GM18868 (cell line): ENCODE results near the gene KCND1.
A peak's percentile ranks its signal among the peaks of the same experiment; 100 is the strongest.

Experiments used
- ATAC-seq: cut with Tn5 transposase; IDR thresholded peaks from one replicate; pipeline ENCODE4 v1.9.1; 2021; ENCODE audit warnings: mild to moderate bottlenecking, moderate library complexity; ENCODE audit not compliant: unreplicated experiment

Gene KCND1

DNA sequence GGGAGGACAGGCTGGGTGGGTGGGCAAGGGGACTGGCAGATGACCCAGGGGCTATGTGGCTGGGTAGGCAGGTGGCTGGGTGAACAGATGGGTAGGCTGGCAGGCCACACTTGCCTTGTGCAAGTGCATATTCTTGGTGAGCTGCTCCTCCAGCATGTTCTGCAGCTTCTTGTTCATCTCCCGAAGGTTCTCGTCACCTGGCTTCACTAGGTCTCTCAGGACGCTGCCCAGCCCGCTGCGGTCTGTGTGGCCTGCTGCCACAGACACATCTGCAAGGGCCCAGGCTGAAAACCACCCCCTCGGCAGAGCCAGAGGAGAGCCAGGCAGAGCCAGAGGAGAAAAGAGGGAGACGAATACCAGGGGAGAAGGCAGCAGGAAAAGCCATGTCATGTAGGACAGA is 3.4 kb upstream of the KCND1 start:
- no peak for ATAC-seq

DNA sequence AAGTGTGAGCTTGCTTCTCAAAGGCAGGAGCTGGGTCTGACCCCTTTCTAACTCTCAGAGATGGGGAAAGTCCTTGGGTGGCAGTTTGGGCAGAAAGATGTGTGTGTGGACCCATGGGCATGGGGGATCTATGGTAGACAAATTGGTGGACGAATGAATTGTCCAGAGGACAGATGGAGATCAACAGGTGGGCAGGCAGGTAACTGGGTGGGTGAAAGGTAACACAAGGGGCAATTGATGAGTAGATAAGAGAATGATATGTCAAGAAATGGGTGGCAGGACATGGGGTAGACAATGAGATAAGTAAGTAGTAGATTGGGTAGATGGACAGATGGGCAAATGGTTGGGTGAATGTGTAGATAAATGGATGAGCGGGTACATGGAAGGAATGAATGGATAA is 2.9 kb upstream of the KCND1 start:
- ATAC-seq = no peak

DNA sequence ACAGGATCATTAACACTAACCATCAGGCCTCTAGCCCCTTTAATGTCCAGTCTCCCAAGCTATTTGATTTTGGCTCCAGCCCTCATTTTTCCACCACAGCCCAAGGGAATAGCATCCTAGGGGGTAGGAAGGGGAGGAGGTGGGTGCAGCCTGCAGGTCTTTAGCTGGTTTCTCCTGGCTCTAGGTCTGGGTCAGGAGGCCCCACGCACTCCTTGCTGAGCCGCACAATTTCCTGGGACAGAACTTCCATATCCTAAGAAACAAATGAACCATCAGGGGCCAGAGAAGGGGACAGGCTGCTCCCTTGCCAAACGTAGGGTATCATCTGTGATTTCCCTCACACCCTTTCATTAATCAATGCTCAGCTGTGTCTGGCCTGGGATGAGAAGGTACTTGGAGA is 2.4 kb upstream of the KCND1 start:
- no peak for ATAC-seq

DNA sequence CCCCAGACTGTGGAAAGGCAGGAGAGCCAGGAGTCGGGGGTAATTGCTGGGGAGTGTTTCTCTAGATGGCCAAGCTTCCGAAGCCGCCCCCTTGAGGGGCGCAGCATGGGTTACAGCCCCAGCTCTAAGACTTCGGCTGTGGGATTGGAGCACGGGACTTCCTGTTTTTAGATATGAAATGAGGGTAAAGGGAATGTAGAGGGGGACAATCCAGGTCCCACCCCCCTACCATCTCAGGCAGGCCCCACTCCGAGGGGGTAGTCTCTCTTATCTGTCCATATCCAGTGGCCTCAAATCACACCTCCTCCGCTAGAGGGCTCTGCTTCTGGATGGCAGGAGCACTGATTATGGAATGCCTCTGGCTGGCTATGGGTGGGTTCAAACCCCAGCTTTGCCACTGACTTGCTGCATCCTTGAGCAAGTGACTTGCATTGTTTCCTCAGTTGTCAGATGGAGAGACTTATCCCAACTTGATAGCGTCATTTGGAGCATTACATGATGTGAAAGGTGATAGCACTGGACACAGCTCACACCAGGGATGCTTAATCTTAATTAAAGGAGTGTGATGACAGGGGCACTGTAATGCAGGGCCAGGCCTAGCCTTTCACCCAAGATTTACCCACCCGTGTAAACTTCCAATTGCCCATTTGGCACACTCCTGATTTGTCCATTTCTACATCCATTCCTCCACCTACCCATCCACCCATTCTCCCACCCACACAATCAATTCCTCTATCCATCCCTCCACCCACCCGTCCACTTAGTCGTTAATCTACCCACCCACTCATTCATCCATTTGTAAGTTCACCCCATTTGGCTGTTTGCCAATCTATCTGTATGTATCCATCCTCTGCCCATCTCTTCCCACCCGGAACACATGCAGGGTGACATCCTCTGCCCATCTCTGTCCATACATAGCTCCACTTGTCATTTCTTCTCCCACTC is 848 bp upstream of the KCND1 start:
- peak; percentile 46 for ATAC-seq

DNA sequence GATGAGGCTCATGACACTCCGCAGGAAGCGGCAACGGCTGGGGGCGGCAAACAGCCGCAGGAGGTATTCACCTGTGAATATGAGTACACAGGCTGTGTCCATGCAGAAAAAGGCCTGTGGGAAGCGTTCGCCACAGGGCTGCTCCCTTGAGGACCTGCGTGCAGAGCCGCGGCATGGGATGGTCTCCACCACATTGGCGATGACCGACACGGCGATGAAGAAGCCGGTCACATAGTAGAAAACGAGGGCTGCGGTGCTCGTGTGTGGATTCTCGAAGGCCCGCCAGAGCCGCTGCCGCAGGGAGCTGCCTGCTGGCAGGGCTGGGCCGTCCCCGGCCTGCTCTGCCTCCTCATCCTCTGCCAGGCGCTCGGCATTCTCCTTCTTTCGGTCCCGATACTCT is 2.2 kb downstream of the KCND1 start:
- no peak for ATAC-seq

DNA sequence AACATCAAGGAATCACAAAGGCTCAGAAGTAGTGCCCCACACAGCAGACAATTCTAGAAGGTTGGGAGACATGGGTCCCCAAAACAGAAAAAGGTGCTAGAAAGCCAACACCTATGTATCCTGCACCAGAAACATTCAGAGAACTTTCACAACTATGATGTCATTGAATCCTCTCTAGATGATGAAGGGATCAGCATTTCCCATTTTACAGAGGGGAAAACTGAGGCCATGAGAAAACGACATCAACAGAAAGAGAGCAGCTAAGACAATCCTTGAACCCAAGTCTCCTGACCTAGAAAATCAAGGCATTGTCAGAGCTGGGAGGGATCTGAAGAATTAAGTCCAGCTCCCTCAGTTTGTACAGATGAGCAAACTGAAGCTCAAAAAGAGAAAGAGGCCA is 3.3 kb downstream of the KCND1 start:
- no peak for ATAC-seq

DNA sequence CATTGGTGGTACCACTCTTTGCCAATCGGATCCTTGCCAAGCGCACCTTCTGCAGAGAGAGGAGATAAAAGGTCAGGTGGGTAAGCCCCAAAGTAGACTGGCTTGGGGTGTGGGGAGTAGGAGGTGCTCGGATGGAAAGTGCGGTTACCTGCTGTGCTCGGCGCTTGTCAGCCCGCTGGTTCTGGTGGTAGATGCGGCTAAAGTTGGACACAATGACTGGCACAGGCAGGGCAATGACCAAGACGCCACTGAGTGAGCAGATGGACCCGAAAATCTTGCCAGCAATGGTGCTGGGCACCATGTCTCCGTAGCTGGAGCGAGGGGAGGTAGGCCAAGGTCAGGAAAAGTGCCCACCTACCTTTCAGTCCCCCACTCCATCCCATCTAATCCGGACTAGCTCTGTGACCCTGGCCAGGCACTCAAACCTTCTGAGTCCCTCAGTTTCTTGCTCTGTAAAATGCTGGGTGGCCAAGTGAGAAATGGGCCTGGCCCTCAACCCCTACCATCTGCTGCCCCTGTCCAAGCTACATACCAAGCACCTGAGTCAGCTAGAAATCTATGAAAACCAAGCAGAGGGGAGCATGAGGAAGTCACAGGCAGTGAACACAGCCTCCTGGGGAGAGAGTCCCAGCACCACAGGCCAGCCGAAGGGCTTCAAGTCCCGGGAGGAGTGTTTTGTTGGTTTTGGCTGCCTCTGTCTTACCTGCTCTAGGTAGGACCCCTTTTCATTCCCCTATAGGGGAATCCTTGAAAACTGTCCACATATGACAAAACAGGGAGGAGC is 4.7 kb downstream of the KCND1 start:
- ATAC-seq = no peak

DNA sequence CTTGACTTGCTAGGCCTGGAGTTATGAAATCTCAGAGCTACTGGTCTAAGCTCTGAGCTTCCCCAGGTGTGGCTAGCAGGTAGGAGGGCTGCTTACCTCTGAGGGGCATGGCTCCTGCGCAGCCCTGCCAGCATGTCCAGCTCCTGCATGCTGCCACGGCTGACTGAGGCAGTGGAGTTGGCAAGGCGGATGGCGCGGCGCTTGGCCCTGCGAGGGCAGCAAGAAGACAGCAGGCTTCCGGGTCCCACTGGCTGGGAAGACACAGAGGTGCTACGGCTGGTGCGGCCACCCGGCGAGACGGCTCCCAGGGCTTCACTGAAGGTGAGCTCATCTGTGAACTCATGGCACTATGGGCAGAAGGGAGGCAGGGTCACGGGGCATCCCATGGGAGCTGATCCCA is 5.7 kb downstream of the KCND1 start:
- no peak for ATAC-seq

DNA sequence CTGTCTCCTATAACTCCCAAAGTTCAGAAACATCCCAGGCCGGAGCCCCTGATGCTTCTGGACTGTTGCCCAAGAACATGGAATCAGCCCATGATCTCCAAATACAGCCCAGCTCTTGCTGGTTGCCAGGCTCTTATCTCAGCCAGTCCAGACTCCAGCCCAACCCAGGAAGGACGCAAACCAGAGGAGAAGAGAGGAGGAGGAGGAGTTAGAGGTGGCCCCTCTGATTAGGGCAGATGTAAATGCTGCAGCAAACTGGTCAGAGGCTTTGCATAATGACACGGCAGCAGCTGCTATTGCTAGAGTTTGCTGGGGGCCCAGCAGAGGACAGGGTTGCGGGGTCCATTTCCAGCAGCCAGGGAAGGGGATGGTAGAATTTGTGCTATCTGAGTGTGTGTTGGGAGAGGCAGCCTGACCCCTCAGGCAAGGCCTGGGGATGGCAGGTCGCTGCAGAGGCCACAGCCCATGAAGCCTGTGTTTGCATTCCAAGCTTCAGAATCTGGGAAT is 10.0 kb downstream of the KCND1 start:
- no peak for ATAC-seq

DNA sequence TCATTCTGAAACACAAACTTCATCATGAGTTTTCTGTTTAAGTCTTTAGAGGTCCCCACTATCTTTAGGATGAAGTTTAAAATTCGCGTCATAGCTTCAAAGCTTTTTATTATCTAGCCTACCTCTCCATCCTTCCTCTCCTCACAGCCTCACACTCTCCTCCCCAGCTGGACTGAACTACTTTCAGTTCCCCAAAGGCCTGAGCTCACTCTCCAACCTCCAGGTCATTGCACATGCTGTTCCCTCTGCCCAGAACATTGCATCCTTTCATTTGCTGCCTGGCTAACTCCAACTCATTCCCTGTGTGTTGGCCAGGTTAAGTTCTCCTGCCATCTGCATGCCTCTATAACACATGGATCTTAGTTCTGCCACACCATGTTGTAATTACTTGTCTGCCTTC is 11.4 kb downstream of the KCND1 start:
- ATAC-seq = no peak

DNA sequence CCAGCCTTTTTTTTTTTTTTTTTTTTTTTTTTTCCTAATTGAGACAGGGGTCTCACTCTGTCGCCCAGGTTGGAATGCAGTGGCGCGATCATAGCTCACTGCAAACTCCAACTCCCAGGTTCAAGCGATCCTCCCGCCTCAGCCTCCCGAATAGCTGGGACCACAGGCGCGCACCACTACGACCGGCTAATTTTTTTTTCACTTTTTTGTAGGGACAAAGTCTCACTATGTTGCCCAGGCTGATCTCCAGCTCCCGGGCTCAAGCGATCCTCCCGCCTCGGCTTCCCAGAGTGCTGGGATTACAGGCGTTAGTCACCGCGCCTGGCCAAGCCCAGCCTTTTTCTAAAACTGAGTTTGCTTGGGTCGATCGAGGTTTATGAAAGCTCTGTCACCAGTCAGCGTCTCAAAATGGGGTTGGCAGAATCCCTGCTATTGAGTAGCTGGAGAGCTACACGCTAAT is 13.0 kb downstream of the KCND1 start:
- no peak for ATAC-seq

DNA sequence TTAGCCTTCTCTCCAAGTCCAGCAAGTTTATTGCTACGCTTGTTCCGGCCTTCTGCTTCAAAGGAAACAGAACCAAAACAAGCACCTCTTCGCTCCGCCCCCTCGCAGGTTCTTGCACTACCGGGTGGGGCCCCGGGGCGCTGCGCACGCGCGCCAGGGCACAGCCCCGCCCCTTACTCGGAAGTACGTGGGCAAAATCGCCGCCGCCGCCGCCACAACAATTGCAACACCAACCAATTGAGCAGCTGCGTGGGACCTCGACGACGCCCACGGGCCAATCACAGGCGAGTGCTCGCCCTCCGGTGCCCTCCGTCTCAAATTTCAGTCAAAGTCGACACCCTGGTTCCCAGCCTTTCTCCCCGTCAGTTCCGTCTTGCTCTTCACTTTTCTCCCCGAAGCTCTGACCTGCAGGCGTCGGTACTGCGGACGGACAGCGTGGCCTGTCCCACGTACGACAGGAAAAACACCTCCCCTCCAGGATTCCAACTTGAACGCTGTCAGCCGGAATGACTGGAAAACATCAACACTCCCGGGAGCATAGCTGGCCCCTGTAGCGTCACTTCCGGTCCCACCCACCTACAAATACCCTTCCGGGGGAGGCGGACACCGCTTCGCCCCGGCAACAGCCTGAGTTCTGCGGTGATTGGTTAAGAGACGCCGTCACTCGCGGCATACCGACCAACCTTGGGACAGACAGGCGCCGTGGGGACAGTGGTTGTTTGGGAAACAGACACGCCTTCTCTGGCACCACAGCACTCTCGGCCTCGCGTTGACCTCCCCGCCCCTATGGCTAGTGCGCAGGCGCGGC is 13.6 kb downstream of the KCND1 start:
- peak; percentile 87 for ATAC-seq

DNA sequence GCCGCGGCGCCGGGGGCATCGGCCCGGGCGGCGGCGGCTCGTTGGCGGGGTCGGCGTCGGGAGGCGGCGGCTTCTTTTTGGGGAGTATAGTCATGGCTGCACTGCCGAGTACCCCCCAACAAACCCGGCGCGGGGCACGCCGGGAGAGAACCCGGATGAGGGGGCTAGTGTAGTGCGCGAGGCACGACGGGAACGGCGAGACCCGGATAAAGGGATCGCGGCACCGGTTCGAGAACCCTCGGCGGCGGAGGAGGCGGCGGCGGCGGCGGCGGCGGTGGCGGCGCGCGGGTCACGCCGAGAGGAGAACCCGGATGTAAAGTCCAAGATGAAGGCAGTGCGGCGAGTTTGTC is 14.2 kb downstream of the KCND1 start, which contains the start of gene OTUD5:
Gene OTUD5, minus strand, starts transcription at position 131 of the 350 bp plus-strand sequence. Its CDS starts 37 bp downstream, at position 94.
- peak; percentile 47 for ATAC-seq

DNA sequence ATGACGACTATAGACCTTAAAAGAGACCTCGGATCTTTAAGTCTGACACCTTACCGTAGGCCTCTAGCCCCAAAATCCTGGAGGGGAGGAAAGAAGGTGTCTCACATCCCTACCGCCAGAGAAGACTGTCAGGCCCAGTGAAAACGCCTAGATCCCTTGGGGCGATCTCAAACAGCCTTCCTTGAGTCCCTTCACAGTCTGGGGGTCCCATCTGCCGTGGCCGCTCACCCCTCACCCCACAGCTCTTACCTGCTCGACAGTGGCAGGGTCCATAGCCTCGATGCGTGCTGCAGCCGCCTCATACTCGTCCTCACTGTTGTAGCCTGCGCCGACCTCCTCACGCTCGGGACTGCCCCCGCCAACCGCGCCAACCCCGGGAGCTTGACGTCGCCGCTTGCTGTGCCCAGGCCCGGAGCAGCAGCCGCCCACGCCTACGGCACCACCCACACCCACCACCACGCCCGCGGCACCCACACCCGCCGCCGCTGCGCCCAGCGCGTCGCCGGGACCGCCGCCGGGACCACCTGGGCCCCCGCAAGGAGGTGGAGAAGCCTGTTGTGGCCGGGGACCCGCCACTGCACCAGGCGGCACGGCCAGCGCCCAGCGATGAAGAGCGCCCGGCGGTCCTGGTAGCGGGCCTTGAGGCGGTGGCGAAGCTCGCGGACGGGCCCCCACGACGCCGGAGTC is 14.8 kb downstream of the KCND1 start:
- ATAC-seq = no peak

DNA sequence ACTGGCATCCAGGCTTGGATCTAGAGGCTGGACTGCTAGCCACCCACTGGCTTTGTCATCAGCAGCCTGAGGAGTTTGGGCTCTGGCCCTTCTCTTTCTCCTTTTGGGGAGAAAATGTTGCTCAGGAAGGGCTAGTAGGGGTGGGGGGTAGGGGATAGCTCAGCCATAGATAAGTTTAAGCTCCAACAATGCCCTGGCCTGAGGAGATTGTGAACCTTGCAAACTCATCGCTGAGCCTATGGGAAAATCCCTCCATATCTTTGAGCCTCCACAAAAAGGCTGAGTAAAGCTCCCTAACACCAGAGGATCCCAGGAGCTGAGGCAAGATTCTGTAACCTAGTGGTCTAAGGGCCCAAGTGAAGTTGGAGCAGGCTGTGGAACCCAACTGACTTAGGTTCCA is 23.1 kb downstream of the KCND1 start:
- no peak for ATAC-seq

DNA sequence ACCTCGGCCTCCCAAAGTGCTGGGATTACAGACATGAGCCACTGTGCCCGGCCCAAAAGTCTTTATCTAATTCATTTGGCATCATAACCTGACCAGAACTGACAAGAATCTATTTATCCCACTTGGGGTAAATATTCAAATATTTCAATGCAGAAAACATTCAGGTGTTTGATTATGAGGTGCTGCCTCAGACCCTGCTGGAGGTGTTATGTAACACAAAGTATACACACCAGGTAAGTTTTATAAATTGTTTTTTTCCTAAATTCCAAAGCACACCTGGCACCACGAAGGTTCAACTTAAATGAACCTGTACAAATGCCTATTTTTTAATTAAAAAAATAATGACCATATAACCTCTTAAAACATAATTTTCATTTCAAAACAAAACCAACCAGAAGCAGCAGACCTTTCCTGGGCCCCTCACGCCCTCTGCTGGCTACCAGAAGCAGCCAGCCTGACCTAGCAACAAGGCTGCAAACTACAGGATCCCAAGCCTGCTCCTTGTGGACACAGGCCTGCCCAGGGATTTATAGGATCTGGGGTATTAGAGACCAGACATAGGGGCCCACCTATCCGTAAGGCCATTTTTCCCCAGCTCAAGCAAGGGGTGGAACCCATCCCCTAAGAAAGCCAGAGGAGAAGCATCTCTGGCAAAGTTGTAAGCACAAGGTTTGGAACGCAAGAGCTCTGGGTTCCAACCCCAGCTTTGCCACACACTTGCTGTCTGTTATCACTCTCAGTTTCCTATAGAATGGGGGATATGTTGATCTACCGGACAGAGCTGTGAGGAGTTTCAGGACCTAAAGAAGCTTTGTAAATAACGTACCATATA is 25.9 kb downstream of the KCND1 start:
- no peak for ATAC-seq

DNA sequence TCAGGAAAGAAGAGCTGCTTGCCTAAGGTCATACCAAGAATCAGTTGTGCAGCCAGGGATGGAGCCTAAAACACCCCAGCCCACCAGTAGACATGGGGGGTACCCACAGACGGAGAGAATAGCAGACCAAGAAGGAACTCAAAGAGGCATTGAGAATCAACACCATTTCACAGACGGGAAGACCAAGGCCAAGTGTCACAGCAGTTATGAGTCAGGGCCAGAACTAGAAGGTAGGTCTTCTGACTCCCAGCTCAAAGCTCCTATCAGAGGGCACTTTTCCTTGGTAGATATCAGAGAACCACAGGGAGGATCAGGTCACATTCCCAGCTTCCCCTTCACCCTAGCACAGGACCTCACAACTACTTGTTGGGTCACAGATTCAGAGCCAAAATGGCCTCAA is 28.7 kb downstream of the KCND1 start:
- no peak for ATAC-seq

DNA sequence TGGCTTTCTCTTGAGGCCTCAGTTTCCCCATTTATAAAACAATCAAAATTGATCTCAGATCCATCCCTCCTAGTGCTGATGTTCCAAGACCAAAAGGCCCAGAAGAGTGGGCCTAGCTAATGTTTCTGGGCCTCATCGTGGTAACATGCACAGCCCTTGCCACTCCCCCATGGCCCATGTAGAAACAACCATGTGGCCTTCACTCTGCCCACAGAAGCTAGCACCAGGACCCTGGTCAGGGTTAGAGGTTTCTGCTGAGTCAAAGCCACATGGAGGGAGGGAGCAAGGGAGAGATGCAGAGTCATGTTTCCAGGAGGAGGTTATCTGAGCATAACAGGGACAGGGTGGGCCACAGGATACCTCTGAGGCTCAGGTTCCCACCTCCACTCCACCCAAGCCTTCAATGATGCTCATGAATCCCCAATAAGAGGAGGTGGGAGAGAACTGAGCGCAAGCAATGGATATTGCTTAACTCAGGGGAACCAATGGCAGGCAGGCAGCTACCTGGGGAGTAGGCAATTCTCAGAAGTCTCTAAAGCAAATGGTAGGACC is 31.2 kb downstream of the KCND1 start:
- ATAC-seq = no peak
